ENCODE measurements around the gene RSPH6A. TPM values are rescaled to one million over a fixed set of nuclear protein-coding genes. Genes with fewer than 3 reads are reported as not detected.

Gene RSPH6A
- total RNA-seq, 1 experiment from 2014 or later, result 0.39 TPM

DNA sequence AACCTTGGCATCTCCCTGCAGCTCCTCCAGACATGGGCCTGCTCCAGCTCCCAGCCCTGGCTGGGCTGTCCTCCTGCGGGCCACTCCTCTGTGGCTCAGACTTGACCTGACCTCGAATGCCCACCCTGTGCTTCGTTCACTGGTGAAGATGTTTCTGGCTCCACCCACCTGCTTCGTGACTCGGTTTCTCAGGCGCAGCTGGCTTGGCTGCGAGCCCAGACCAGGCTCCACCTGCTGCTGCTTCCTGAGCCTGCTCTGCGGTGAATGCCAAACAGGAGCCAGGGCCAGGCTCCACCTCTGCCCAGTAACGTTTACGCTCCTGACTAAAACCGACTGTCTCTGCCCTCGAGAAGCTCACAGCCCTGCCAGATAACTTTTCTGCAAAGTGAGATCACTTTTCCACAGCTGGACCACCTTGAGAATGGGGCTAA lies 8.9 kb upstream of the RSPH6A start:
- Mint-ChIP-seq H3K9me3 (no peaks in the 10 kb centered on the region), H3K27ac (no peak overlapping the region), H3K4me1 (peaks cover 10% of the 10 kb centered on the region), H3K36me3 (peaks cover 63% of the 10 kb centered on the region), H3K27me3 (ENCODE audit: low read depth) (no peaks in the 10 kb centered on the region), H3K4me3 (no peak overlapping the region)
- ATAC-seq, result no peak
- TF ChIP-seq ZNF121 (CRISPR knock-in tag; IDR thresholded peaks at IDR 0.05) (no peak), CBFB (CRISPR knock-in tag; IDR thresholded peaks at IDR 0.05; ENCODE audit: low read depth) (no peak), ZNF423 (CRISPR knock-in tag; IDR thresholded peaks at IDR 0.05) (no peak), TP53 (CRISPR knock-in tag; IDR thresholded peaks at IDR 0.05) (no peak), OVOL2 (CRISPR knock-in tag; IDR thresholded peaks at IDR 0.05; ENCODE audit: borderline replicate concordance) (no peak), ZNF232 (CRISPR knock-in tag; IDR thresholded peaks at IDR 0.05) (no peak)
- TF ChIP-seq, protein P1, sequence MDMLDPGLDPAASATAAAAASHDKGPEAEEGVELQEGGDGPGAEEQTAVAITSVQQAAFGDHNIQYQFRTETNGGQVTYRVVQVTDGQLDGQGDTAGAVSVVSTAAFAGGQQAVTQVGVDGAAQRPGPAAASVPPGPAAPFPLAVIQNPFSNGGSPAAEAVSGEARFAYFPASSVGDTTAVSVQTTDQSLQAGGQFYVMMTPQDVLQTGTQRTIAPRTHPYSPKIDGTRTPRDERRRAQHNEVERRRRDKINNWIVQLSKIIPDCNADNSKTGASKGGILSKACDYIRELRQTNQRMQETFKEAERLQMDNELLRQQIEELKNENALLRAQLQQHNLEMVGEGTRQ (CRISPR knock-in tag; IDR thresholded peaks at IDR 0.05), result no peak
- CTCF ChIA-PET, result interaction anchor here (5.2 kb wide), 1 partner anchor 8 kb away, joined by 45 read pairs; the partner anchor contains the start of gene RSPH6A
- no peak for DNase-seq (ENCODE audit: low spot score)
- POLR2A ChIA-PET, result no interaction called here

DNA sequence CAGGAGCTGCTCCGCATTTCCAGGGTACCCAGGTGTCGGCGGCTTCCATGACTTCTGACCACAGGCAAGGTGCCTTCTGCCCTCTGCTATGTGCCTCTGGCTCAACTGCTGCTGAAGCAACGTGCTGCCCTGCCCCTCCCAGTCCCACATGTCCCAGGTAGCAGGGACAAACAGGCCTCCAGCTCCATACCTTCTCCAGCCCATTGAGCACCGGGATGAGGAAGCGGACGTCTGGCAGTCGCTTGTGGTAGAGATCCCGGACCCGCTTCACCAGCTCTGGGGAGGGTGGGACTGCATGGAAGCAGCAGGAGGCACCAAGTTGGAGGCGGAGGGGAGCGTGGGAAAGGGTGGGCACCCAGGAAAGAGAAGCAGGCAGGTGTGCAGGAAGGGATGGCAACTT lies 8.1 kb upstream of the RSPH6A start:
- Mint-ChIP-seq H3K9me3 (no peaks in the 10 kb centered on the region), H3K4me1 (peaks cover 17% of the 10 kb centered on the region), H3K27ac (no peak overlapping the region), H3K27me3 (ENCODE audit: low read depth) (no peaks in the 10 kb centered on the region), H3K36me3 (peaks cover 54% of the 10 kb centered on the region), H3K4me3 (no peak overlapping the region)
- no peak for DNase-seq (ENCODE audit: low spot score)
- CTCF ChIA-PET, result interaction anchor here (0.5 to 0.7 kb wide), 2 partner anchors 41 to 53 kb away, joined by 4 to 5 read pairs; partner anchors contain the start of gene DMPK
- POLR2A ChIA-PET, result no interaction called here
- no peak for ATAC-seq
- TF ChIP-seq GABPB1 (CRISPR knock-in tag; IDR thresholded peaks at IDR 0.05), result no peak
- no peak for TF ChIP-seq ZNF416 (CRISPR knock-in tag; IDR thresholded peaks at IDR 0.05)
- TF ChIP-seq ZNF121 (CRISPR knock-in tag; IDR thresholded peaks at IDR 0.05), result no peak
- TF ChIP-seq FOXK1 (CRISPR knock-in tag; IDR thresholded peaks at IDR 0.05), result no peak
- TF ChIP-seq, protein P2, sequence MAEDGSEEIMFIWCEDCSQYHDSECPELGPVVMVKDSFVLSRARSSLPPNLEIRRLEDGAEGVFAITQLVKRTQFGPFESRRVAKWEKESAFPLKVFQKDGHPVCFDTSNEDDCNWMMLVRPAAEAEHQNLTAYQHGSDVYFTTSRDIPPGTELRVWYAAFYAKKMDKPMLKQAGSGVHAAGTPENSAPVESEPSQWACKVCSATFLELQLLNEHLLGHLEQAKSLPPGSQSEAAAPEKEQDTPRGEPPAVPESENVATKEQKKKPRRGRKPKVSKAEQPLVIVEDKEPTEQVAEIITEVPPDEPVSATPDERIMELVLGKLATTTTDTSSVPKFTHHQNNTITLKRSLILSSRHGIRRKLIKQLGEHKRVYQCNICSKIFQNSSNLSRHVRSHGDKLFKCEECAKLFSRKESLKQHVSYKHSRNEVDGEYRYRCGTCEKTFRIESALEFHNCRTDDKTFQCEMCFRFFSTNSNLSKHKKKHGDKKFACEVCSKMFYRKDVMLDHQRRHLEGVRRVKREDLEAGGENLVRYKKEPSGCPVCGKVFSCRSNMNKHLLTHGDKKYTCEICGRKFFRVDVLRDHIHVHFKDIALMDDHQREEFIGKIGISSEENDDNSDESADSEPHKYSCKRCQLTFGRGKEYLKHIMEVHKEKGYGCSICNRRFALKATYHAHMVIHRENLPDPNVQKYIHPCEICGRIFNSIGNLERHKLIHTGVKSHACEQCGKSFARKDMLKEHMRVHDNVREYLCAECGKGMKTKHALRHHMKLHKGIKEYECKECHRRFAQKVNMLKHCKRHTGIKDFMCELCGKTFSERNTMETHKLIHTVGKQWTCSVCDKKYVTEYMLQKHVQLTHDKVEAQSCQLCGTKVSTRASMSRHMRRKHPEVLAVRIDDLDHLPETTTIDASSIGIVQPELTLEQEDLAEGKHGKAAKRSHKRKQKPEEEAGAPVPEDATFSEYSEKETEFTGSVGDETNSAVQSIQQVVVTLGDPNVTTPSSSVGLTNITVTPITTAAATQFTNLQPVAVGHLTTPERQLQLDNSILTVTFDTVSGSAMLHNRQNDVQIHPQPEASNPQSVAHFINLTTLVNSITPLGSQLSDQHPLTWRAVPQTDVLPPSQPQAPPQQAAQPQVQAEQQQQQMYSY (CRISPR knock-in tag; IDR thresholded peaks at IDR 0.05), result no peak
- no peak for TF ChIP-seq ZNF671 (CRISPR knock-in tag; IDR thresholded peaks at IDR 0.05)
- no peak for TF ChIP-seq FOXP1 (CRISPR knock-in tag; IDR thresholded peaks at IDR 0.05; ENCODE audit: borderline replicate concordance)
- TF ChIP-seq, protein P3, sequence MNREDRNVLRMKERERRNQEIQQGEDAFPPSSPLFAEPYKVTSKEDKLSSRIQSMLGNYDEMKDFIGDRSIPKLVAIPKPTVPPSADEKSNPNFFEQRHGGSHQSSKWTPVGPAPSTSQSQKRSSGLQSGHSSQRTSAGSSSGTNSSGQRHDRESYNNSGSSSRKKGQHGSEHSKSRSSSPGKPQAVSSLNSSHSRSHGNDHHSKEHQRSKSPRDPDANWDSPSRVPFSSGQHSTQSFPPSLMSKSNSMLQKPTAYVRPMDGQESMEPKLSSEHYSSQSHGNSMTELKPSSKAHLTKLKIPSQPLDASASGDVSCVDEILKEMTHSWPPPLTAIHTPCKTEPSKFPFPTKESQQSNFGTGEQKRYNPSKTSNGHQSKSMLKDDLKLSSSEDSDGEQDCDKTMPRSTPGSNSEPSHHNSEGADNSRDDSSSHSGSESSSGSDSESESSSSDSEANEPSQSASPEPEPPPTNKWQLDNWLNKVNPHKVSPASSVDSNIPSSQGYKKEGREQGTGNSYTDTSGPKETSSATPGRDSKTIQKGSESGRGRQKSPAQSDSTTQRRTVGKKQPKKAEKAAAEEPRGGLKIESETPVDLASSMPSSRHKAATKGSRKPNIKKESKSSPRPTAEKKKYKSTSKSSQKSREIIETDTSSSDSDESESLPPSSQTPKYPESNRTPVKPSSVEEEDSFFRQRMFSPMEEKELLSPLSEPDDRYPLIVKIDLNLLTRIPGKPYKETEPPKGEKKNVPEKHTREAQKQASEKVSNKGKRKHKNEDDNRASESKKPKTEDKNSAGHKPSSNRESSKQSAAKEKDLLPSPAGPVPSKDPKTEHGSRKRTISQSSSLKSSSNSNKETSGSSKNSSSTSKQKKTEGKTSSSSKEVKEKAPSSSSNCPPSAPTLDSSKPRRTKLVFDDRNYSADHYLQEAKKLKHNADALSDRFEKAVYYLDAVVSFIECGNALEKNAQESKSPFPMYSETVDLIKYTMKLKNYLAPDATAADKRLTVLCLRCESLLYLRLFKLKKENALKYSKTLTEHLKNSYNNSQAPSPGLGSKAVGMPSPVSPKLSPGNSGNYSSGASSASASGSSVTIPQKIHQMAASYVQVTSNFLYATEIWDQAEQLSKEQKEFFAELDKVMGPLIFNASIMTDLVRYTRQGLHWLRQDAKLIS (CRISPR knock-in tag; IDR thresholded peaks at IDR 0.05; ENCODE audit: borderline replicate concordance), result no peak

DNA sequence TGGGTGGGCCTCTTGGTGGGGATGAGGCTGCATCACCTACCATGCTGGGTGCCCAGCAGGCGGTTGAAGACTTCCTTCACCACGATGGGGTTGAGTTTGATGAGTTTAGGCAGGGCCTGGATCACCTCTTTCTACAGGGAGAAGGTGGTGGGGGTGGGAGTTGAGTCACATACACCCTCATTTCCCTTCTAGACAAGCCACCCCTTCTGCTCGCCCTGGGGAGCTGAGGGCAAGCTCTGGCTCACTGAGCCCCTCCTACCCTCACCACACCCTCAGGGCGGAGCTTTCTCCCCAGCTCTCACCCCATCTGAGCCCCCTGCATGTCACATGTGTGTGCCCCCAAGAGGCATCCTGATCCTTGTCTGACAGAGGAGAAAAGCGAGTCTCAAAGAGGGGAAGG lies 7.6 kb upstream of the RSPH6A start:
- H3K4me3 Mint-ChIP-seq, result no peak overlapping the region
- POLR2A ChIA-PET, result no interaction called here
- CTCF ChIA-PET, result interaction anchor here (0.7 kb wide), 1 partner anchor 52 kb away, joined by 4 read pairs; no protein-coding TSS in a partner anchor
- no peaks in the 10 kb centered on the region for H3K9me3 Mint-ChIP-seq
- peaks cover 51% of the 10 kb centered on the region for H3K36me3 Mint-ChIP-seq
- H3K27ac Mint-ChIP-seq, result no peak overlapping the region
- ATAC-seq, result no peak
- no peaks in the 10 kb centered on the region for H3K27me3 Mint-ChIP-seq (ENCODE audit: low read depth)
- DNase-seq (ENCODE audit: low spot score), result no peak
- H3K4me1 Mint-ChIP-seq, result peaks cover 21% of the 10 kb centered on the region
- TF ChIP-seq, protein P4, sequence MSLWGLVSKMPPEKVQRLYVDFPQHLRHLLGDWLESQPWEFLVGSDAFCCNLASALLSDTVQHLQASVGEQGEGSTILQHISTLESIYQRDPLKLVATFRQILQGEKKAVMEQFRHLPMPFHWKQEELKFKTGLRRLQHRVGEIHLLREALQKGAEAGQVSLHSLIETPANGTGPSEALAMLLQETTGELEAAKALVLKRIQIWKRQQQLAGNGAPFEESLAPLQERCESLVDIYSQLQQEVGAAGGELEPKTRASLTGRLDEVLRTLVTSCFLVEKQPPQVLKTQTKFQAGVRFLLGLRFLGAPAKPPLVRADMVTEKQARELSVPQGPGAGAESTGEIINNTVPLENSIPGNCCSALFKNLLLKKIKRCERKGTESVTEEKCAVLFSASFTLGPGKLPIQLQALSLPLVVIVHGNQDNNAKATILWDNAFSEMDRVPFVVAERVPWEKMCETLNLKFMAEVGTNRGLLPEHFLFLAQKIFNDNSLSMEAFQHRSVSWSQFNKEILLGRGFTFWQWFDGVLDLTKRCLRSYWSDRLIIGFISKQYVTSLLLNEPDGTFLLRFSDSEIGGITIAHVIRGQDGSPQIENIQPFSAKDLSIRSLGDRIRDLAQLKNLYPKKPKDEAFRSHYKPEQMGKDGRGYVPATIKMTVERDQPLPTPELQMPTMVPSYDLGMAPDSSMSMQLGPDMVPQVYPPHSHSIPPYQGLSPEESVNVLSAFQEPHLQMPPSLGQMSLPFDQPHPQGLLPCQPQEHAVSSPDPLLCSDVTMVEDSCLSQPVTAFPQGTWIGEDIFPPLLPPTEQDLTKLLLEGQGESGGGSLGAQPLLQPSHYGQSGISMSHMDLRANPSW (CRISPR knock-in tag; conservative IDR thresholded peaks at IDR 0.05; ENCODE audit: low read depth), result no peak
- TF ChIP-seq FOXJ3 (CRISPR knock-in tag; IDR thresholded peaks at IDR 0.05; ENCODE audit: borderline replicate concordance) (no peak), FOXK1 (CRISPR knock-in tag; IDR thresholded peaks at IDR 0.05) (no peak), NR2C2 (CRISPR knock-in tag; IDR thresholded peaks at IDR 0.05) (no peak), GRHL2 (CRISPR knock-in tag; IDR thresholded peaks at IDR 0.05; ENCODE audit: insufficient replicate concordance, severe bottlenecking) (no peak)
- TF ChIP-seq, protein P5, sequence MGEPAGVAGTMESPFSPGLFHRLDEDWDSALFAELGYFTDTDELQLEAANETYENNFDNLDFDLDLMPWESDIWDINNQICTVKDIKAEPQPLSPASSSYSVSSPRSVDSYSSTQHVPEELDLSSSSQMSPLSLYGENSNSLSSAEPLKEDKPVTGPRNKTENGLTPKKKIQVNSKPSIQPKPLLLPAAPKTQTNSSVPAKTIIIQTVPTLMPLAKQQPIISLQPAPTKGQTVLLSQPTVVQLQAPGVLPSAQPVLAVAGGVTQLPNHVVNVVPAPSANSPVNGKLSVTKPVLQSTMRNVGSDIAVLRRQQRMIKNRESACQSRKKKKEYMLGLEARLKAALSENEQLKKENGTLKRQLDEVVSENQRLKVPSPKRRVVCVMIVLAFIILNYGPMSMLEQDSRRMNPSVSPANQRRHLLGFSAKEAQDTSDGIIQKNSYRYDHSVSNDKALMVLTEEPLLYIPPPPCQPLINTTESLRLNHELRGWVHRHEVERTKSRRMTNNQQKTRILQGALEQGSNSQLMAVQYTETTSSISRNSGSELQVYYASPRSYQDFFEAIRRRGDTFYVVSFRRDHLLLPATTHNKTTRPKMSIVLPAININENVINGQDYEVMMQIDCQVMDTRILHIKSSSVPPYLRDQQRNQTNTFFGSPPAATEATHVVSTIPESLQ (CRISPR knock-in tag; IDR thresholded peaks at IDR 0.05), result no peak
- TF ChIP-seq, protein P6, sequence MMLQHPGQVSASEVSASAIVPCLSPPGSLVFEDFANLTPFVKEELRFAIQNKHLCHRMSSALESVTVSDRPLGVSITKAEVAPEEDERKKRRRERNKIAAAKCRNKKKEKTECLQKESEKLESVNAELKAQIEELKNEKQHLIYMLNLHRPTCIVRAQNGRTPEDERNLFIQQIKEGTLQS (CRISPR knock-in tag; conservative IDR thresholded peaks at IDR 0.05), result no peak

All from WTC11 (cell line).